Pons (tissue), 1 donor: Measurements from ENCODE around the gene ACSS1.
A peak's percentile ranks its signal among the peaks of the same experiment; 100 is the strongest.

Experiments used
- DNase-seq: peaks from one replicate; pipeline ENCODE4 v3.0.0-alpha.2; 2016; ENCODE audit warnings: low spot score

Gene ACSS1

GRCh38 chr20:24992487-24993205, 65.3 kb downstream of the ACSS1 start, which contains the start of gene APMAP:
TSS of gene APMAP (minus strand) at chr20:24992751. CDS start at chr20:24992688, 63 bp downstream.
- DNase-seq, result peak; percentile 93

- DNase-seq, result no peak
Measured at GRCh38 chr20:24991897-24992486, 65.9 kb downstream of the ACSS1 start.

- no peak for DNase-seq
Measured at GRCh38 chr20:24990810-24991252, 67.1 kb downstream of the ACSS1 start.

- DNase-seq, result no peak
Measured at GRCh38 chr20:24989162-24989561, 68.8 kb downstream of the ACSS1 start.

GRCh38 chr20:24987873-24988835, 69.8 kb downstream of the ACSS1 start:
- DNase-seq, result no peak

- DNase-seq, result no peak
Measured at GRCh38 chr20:24987244-24987643, 70.7 kb downstream of the ACSS1 start.

GRCh38 chr20:24986436-24987015, 71.4 kb downstream of the ACSS1 start:
- no peak for DNase-seq

GRCh38 chr20:24985802-24986201, 72.1 kb downstream of the ACSS1 start:
- DNase-seq, result no peak

GRCh38 chr20:24984961-24985640, 72.8 kb downstream of the ACSS1 start:
- DNase-seq, result no peak

GRCh38 chr20:24983896-24984295, 74.0 kb downstream of the ACSS1 start:
- DNase-seq, result no peak

GRCh38 chr20:24981790-24982189, 76.1 kb downstream of the ACSS1 start:
- DNase-seq, result peak; percentile 74

GRCh38 chr20:24981282-24981681, 76.7 kb downstream of the ACSS1 start:
- no peak for DNase-seq

GRCh38 chr20:24980291-24981053, 77.5 kb downstream of the ACSS1 start:
- no peak for DNase-seq

GRCh38 chr20:24979036-24979960, 78.6 kb downstream of the ACSS1 start:
- no peak for DNase-seq

GRCh38 chr20:24978513-24978912, 79.4 kb downstream of the ACSS1 start:
- DNase-seq, result peak; percentile 79

- DNase-seq, result peak; percentile 82
Measured at GRCh38 chr20:24977797-24978196, 80.1 kb downstream of the ACSS1 start.

GRCh38 chr20:24977336-24977735, 80.6 kb downstream of the ACSS1 start:
- no peak for DNase-seq

- no peak for DNase-seq
Measured at GRCh38 chr20:24972341-24972740, 85.6 kb downstream of the ACSS1 start.

GRCh38 chr20:24971376-24972101, 86.4 kb downstream of the ACSS1 start:
- DNase-seq, result no peak
